Mesenteric fat pad (tissue), 1 donor: ENCODE measurements around the gene OPCML. TPM values are rescaled to one million over a fixed set of nuclear protein-coding genes. Genes with fewer than 3 reads are reported as not detected.

Source experiments
- DNase-seq: peaks from one replicate; pipeline ENCODE4 v3.0.0-alpha.2; 2020; ENCODE audit warnings: low spot score
- total RNA-seq: library from RNA; stranded (reverse); fragmentation: NEBNext Ultra II Directional; extraction: Animal tissue kit (Norgen Biotek cat#: 25700); gene quantifications from one replicate; pipeline ENCODE4 v1.2.1, GENCODE V29; 2021
- donor health status: DM: yes; HTN: yes; CAD: no.

The OPCML gene
- total RNA-seq, 1 donor from 2014 or later, result 0.39 TPM

- DNase-seq, result no peak
Measured at GRCh38 chr11:132993991-132994502, 538.3 kb downstream of the OPCML start.

GRCh38 chr11:132992838-132993631 lies 539.3 kb downstream of the OPCML start:
- DNase-seq, result no peak

- DNase-seq, result no peak
Measured at GRCh38 chr11:132988411-132988810, 543.9 kb downstream of the OPCML start.

GRCh38 chr11:132987936-132988335 lies 544.4 kb downstream of the OPCML start:
- no peak for DNase-seq

- no peak for DNase-seq
Measured at GRCh38 chr11:132983641-132983978, 548.7 kb downstream of the OPCML start.

GRCh38 chr11:132982772-132983640 lies 549.3 kb downstream of the OPCML start:
- DNase-seq, result no peak

GRCh38 chr11:132981131-132981956 lies 551.0 kb downstream of the OPCML start:
- no peak for DNase-seq

- no peak for DNase-seq
Measured at GRCh38 chr11:132980670-132981069, 551.6 kb downstream of the OPCML start.

GRCh38 chr11:132977746-132978145 lies 554.6 kb downstream of the OPCML start:
- no peak for DNase-seq

GRCh38 chr11:132977241-132977640 lies 555.1 kb downstream of the OPCML start:
- no peak for DNase-seq

GRCh38 chr11:132976115-132976514 lies 556.2 kb downstream of the OPCML start:
- no peak for DNase-seq

- no peak for DNase-seq
Measured at GRCh38 chr11:132973686-132974085, 558.6 kb downstream of the OPCML start.

- no peak for DNase-seq
Measured at GRCh38 chr11:132972565-132972964, 559.7 kb downstream of the OPCML start.

- DNase-seq, result no peak
Measured at GRCh38 chr11:132971351-132971750, 561.0 kb downstream of the OPCML start.

- DNase-seq, result no peak
Measured at GRCh38 chr11:132969892-132970291, 562.4 kb downstream of the OPCML start.

- no peak for DNase-seq
Measured at GRCh38 chr11:132962041-132962440, 570.3 kb downstream of the OPCML start.

GRCh38 chr11:132961453-132961852 lies 570.8 kb downstream of the OPCML start:
- no peak for DNase-seq

- no peak for DNase-seq
Measured at GRCh38 chr11:132960273-132961078, 571.8 kb downstream of the OPCML start.

- no peak for DNase-seq
Measured at GRCh38 chr11:132959693-132960092, 572.6 kb downstream of the OPCML start.

- no peak for DNase-seq
Measured at GRCh38 chr11:132957881-132958280, 574.4 kb downstream of the OPCML start.
